Suprapubic skin (tissue), 4 donors: ENCODE results near the gene BCL2L15.

ENCODE experiments used
- EP300 ChIP-seq: sonication (generic); formaldehyde crosslinking; IDR thresholded peaks from one replicate; pipeline ENCODE4 v1.6.1; 2017; ENCODE audit warnings: antibody characterized with exemption
- POLR2A ChIP-seq, 2 donors: fragments of 450-650 bp; IDR thresholded peaks; one replicate each; pipeline ENCODE4 v1.6.1; 2017; ENCODE audit warnings: antibody characterized with exemption in 2 of 2, mild to moderate bottlenecking in 2 of 2, moderate library complexity in 2 of 2
- POLR2AphosphoS5 ChIP-seq, 3 donors: sonication (generic); formaldehyde crosslinking; IDR thresholded peaks; one replicate each; pipeline ENCODE4 v1.6.1; 2017; ENCODE audit warnings: antibody characterized with exemption in 3 of 3

DNA sequence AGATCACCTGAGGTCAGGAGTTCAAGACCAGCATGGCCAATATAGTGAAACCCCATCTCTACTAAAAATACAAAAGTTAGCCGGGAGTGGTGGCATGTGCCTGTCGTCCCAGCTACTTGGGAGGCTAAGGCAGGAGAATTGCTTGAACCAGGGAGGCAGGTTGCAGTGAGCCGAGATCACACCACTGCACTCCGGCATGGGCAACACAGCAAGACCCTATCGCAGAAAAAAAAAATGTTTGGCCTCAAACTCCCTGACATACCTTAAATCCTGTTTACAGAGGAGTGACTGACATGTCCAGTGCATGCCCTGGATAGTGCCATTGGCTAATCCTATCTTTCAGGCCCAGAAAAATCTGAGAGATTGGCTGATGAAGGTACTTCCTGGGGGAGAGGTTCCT, 29.6 kb upstream of the BCL2L15 start:
- no peak for TF ChIP-seq POLR2A (IDR thresholded peaks at IDR 0.05)
- no peak for TF ChIP-seq EP300
- no peak for TF ChIP-seq POLR2AphosphoS5 (IDR thresholded peaks at IDR 0.05)
